Keratinocyte (primary cell): ENCODE data around the gene GET3. TPM values are rescaled to one million over a fixed set of nuclear protein-coding genes. Genes with fewer than 3 reads are reported as not detected.

Source experiments
- DNase-seq: peaks from one replicate; pipeline ENCODE4 v3.0.0-alpha.2; 2011; ENCODE audit warnings: low read depth, missing footprints, low spot score
- FAIRE-seq: peaks from 2 replicates; lab custom pipeline; 2011; peaks lifted over from hg19 to GRCh38; lab: Jason Lieb, UNC
- H2AFZ ChIP-seq: 2 replicates; pipeline ENCODE4 v1.6.0; 2012; ENCODE audit warnings: low read length, control low read depth, inconsistent platforms; ENCODE audit not compliant: control insufficient read depth
- H3K27ac ChIP-seq: 2 replicates; pipeline ENCODE4 v1.5.1; 2011; ENCODE audit warnings: low read length; ENCODE audit not compliant: control insufficient read depth, insufficient read depth
- H3K27me3 ChIP-seq: 3 replicates; pipeline ENCODE4 v1.6.0; 2011; ENCODE audit warnings: low read length; ENCODE audit not compliant: control insufficient read depth, insufficient read depth; ENCODE audit errors: extremely low read depth
- H3K36me3 ChIP-seq, 2 experiments: 2 replicates in 1 of 2; 3 replicates in 1 of 2; pipeline ENCODE4 v1.5.1; 2011; ENCODE audit warnings: low read length in 2 of 2, mild to moderate bottlenecking in 1 of 2; ENCODE audit not compliant: control insufficient read depth in 2 of 2, insufficient read depth in 2 of 2; ENCODE audit errors: extremely low read depth in 1 of 2
- H3K4me1 ChIP-seq: 3 replicates; pipeline ENCODE4 v1.5.1; 2011; ENCODE audit warnings: low read length; ENCODE audit not compliant: control insufficient read depth, insufficient read depth; ENCODE audit errors: extremely low read depth
- H3K4me2 ChIP-seq: 3 replicates; pipeline ENCODE4 v1.6.0; 2011; ENCODE audit warnings: low read depth, low read length; ENCODE audit not compliant: control insufficient read depth, insufficient read depth; ENCODE audit errors: extremely low read depth
- H3K4me3 ChIP-seq, 3 experiments: fragments of 200-600 bp in 1 of 3; sonication (generic) in 1 of 3; 2 replicates in 2 of 3; 3 replicates in 1 of 3; pipeline ENCODE4 v1.5.1; 2011 to 2016; ENCODE audit warnings: low read length in 3 of 3, mild to moderate bottlenecking in 3 of 3, control low read depth in 2 of 3, inconsistent platforms in 1 of 3, low read depth in 1 of 3, mixed read lengths in 1 of 3, mixed run types in 1 of 3, moderate library complexity in 1 of 3; ENCODE audit not compliant: control insufficient read depth in 2 of 3, insufficient read depth in 2 of 3; ENCODE audit errors: extremely low read depth in 1 of 3
- H3K79me2 ChIP-seq: 2 replicates; pipeline ENCODE4 v1.6.0; 2012; ENCODE audit warnings: low read length; ENCODE audit not compliant: control insufficient read depth, insufficient read depth
- H3K9ac ChIP-seq: 3 replicates; pipeline ENCODE4 v1.6.0; 2011; ENCODE audit warnings: low read length; ENCODE audit not compliant: control insufficient read depth, insufficient read depth; ENCODE audit errors: extremely low read depth
- H3K9me1 ChIP-seq: 3 replicates; pipeline ENCODE4 v1.6.0; 2011; ENCODE audit warnings: low read length; ENCODE audit not compliant: control insufficient read depth, insufficient read depth; ENCODE audit errors: extremely low read depth
- H3K9me3 ChIP-seq: 2 replicates; pipeline ENCODE4 v1.5.1; 2012; ENCODE audit warnings: low read depth, low read length; ENCODE audit not compliant: control insufficient read depth
- H4K20me1 ChIP-seq: 3 replicates; pipeline ENCODE4 v1.6.0; 2011; ENCODE audit warnings: low read length; ENCODE audit not compliant: control insufficient read depth, insufficient read depth; ENCODE audit errors: extremely low read depth
- EZH2 ChIP-seq: IDR thresholded peaks from one replicate; pipeline ENCODE4 v1.6.1; 2012; ENCODE audit warnings: inconsistent platforms, mild to moderate bottlenecking, low read length, moderate library complexity
- dilution Hi-C: fragments of 300-500 bp; cut with MboI; formaldehyde crosslinking; loops from one replicate; pipeline ENCODE4 v1.7.0; 2020; ENCODE audit warnings: low sequenced_read_pairs; ENCODE audit not compliant: extremely low pct_ligation_motif_present
- polyA plus RNA-seq, 5 experiments: library from polyadenylated mRNA; depleted of rRNA in 3 of 5; stranded (reverse) in 3 of 5; stranded (forward) in 1 of 5; unstranded in 1 of 5; fragments of >200 nt; gene quantifications; 1 replicate in 1 of 5; 2 replicates in 3 of 5; 3 replicates in 1 of 5; pipeline versions ENCODE4 v1.2.1 to v1.2.3, GENCODE V29; 2011 to 2012; ENCODE audit warnings: missing spikeins in 2 of 5, low read depth in 1 of 5, low replicate concordance in 1 of 5
- TF ChIP-seq, protein P1 (sequence below), 3 experiments: IDR thresholded peaks in 1 of 3; conservative IDR thresholded peaks in 1 of 3; optimal IDR thresholded peaks in 1 of 3; 2 replicates in 2 of 3; 3 replicates in 1 of 3; pipeline versions ENCODE3 to v1.5.1; 2011; ENCODE audit warnings: low read length in 3 of 3, mild to moderate bottlenecking in 3 of 3, moderate library complexity in 2 of 3, control low read depth in 1 of 3, inconsistent platforms in 1 of 3; ENCODE audit not compliant: insufficient read depth in 2 of 3; ENCODE audit errors: extremely low read depth in 1 of 3

Gene GET3
- polyA plus RNA-seq, 1 donor (not counting 4 experiments of a cell fraction or from before 2014, with no cell fraction given): 104 TPM

- Histone ChIP-seq H3K9me1 (no peaks in the 10 kb centered on the region), H3K4me1 (no peaks in the 10 kb centered on the region), H4K20me1 (peaks cover 6% of the 10 kb centered on the region), H3K79me2 (no peaks in the 10 kb centered on the region), H3K9ac (no peak overlapping the region), H3K27ac (no peak overlapping the region), H3K36me3 (peaks cover 18 to 43% of the 10 kb centered on the region in 2 experiments), H3K4me2 (no peak overlapping the region), H3K4me3 (no peak overlapping the region), H3K27me3 (no peaks in the 10 kb centered on the region), H3K9me3 (no peaks in the 10 kb centered on the region), H2AFZ (no peak overlapping the region)
- dilution Hi-C loops: no loop called here
- FAIRE-seq: no peak
- no peak for DNase-seq
- no peak for TF ChIP-seq EZH2
- TF ChIP-seq, protein P1, sequence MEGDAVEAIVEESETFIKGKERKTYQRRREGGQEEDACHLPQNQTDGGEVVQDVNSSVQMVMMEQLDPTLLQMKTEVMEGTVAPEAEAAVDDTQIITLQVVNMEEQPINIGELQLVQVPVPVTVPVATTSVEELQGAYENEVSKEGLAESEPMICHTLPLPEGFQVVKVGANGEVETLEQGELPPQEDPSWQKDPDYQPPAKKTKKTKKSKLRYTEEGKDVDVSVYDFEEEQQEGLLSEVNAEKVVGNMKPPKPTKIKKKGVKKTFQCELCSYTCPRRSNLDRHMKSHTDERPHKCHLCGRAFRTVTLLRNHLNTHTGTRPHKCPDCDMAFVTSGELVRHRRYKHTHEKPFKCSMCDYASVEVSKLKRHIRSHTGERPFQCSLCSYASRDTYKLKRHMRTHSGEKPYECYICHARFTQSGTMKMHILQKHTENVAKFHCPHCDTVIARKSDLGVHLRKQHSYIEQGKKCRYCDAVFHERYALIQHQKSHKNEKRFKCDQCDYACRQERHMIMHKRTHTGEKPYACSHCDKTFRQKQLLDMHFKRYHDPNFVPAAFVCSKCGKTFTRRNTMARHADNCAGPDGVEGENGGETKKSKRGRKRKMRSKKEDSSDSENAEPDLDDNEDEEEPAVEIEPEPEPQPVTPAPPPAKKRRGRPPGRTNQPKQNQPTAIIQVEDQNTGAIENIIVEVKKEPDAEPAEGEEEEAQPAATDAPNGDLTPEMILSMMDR (optimal IDR thresholded peaks at IDR 0.05 in 1 of 3, IDR thresholded peaks at IDR 0.05 in 1 of 3, conservative IDR thresholded peaks at IDR 0.05 in 1 of 3; ENCODE audit: extremely low read depth in 1 of 3, insufficient read depth in 2 of 3, low read length in 3 of 3): no peak
Measured at GRCh38 chr19:12767666-12768065, 30.4 kb downstream of the GET3 start.

- H3K9me1 ChIP-seq: no peaks in the 10 kb centered on the region
- no peak for TF ChIP-seq EZH2
- TF ChIP-seq, protein P1 (optimal IDR thresholded peaks at IDR 0.05 in 1 of 3, IDR thresholded peaks at IDR 0.05 in 1 of 3, conservative IDR thresholded peaks at IDR 0.05 in 1 of 3; ENCODE audit: extremely low read depth in 1 of 3, insufficient read depth in 2 of 3, low read length in 3 of 3): peak in 1 of 3 experiments; percentile 19
- peaks cover 6% of the 10 kb centered on the region for H4K20me1 ChIP-seq
- no peaks in the 10 kb centered on the region for H3K27me3 ChIP-seq
- no peaks in the 10 kb centered on the region for H3K9me3 ChIP-seq
- H3K4me2 ChIP-seq: no peak overlapping the region
- dilution Hi-C loops: no loop called here
- H2AFZ ChIP-seq: no peak overlapping the region
- DNase-seq (no peak), FAIRE-seq (no peak)
- H3K4me1 ChIP-seq: peaks cover 8% of the 10 kb centered on the region
- H3K9ac ChIP-seq: no peak overlapping the region
- H3K36me3 ChIP-seq: peaks cover 18 to 37% of the 10 kb centered on the region in 2 experiments
- peaks cover 3% of the 10 kb centered on the region for H3K79me2 ChIP-seq
- H3K4me3 ChIP-seq: no peak overlapping the region
- no peak overlapping the region for H3K27ac ChIP-seq
Measured at GRCh38 chr19:12769689-12770088, 32.4 kb downstream of the GET3 start.
